Body of pancreas (tissue), 4 donors: ENCODE measurements around the gene DVL2.

Experiments
- POLR2A ChIP-seq, 3 donors: fragments of 450-650 bp; IDR thresholded peaks; one replicate each; pipeline ENCODE4 v1.6.1; 2016; ENCODE audit warnings: antibody characterized with exemption in 3 of 3, mild to moderate bottlenecking in 2 of 3
- TF ChIP-seq, protein P1 (sequence below), 7 experiments: fragments of 450-650 bp in 4 of 7; fragments of 200-600 bp in 3 of 7; sonication (generic) in 3 of 7; IDR thresholded peaks; one replicate each; pipeline ENCODE4 v1.5.1; 2016 to 2019; ENCODE audit warnings: antibody characterized with exemption in 7 of 7

GRCh38 chr17:7261379-7262191 lies 27.3 kb upstream of the DVL2 start:
- TF ChIP-seq, protein P1, sequence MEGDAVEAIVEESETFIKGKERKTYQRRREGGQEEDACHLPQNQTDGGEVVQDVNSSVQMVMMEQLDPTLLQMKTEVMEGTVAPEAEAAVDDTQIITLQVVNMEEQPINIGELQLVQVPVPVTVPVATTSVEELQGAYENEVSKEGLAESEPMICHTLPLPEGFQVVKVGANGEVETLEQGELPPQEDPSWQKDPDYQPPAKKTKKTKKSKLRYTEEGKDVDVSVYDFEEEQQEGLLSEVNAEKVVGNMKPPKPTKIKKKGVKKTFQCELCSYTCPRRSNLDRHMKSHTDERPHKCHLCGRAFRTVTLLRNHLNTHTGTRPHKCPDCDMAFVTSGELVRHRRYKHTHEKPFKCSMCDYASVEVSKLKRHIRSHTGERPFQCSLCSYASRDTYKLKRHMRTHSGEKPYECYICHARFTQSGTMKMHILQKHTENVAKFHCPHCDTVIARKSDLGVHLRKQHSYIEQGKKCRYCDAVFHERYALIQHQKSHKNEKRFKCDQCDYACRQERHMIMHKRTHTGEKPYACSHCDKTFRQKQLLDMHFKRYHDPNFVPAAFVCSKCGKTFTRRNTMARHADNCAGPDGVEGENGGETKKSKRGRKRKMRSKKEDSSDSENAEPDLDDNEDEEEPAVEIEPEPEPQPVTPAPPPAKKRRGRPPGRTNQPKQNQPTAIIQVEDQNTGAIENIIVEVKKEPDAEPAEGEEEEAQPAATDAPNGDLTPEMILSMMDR (IDR thresholded peaks at IDR 0.05): no peak
- TF ChIP-seq POLR2A (IDR thresholded peaks at IDR 0.05): no peak
